Measurements from ENCODE around the gene R3HDM2.

GRCh38 chr12:57370072-57370471, 60.8 kb downstream of the R3HDM2 start:
- TF ChIP-seq CTCF (IDR thresholded peaks at IDR 0.05) (no peak), POLR2A (IDR thresholded peaks at IDR 0.05) (no peak)
